Lung microvascular endothelial cell (primary cell): Measurements from ENCODE around the gene PRKN. TPM values are rescaled to one million over a fixed set of nuclear protein-coding genes. Genes with fewer than 3 reads are reported as not detected.
A peak's percentile ranks its signal among the peaks of the same experiment; 100 is the strongest.

Source experiments
- DNase-seq, 2 donors: peaks; one replicate each; pipeline versions ENCODE4 v3.0.0 to v3.0.0-alpha.2; 2010; ENCODE audit warnings: low read depth in 2 of 2
- total RNA-seq: library from RNA; depleted of rRNA; stranded (reverse); fragments of >200 nt; gene quantifications from 2 replicates; pipeline ENCODE4 v1.2.1, GENCODE V29; 2014

The PRKN gene
- total RNA-seq, 1 donor from 2014 or later = 0.40 TPM

DNA sequence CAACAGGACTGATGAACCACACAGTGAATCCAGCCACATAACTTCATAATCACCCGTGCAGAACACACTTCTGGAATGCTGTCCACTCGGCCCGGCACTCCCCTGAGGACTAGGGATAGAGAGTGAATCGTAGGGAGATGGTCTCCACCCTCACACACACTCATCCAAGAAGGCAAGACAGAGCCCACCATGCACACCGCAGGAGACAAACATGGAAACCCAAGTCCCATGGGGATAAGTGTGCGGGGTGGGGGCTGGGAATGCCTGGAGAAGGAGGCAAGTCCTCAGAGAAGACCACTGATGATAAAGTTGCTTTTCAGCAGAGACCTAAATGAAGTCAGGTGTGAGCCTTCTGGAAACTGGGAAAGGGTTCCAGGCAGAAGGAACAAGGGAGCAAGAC is 1054.5 kb downstream of the PRKN start:
- no peak for DNase-seq

DNA sequence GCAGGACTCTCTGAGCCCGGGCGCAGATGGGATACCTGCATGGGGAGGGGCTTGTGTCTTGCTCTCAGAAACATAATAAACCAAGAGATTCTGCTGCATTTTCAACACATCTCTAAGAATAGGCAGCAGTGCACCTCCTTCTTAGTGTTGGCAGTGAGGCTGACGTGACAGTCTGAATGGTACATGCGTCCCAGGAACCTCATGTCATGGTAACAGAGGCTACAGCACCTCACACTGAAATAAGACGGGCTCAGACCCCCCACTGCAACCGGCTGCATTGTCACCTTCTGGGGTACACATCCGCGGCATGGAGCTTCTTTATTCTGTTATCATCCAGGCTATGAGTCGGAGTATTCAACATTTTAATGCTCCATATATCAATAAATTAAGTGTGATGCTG is 1056.4 kb downstream of the PRKN start:
- DNase-seq = no peak

DNA sequence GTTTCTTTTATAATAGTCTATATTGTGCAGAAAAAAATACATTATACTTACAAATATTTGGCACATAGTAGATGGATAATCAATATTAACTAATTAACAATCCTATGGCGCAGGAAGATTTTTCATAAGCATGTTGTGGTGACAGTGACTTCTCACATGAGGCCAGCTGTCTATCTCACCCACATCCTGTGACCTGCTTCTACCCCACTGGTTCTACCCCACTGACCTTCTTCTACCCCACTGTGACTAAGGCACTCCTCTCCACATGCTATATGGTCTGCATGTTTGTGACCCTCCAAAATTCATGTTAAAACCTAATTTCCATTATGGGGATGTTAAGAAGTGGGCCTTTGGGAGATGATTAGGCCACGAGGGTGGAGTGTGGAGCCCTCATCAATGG is 1058.9 kb downstream of the PRKN start:
- DNase-seq = no peak

DNA sequence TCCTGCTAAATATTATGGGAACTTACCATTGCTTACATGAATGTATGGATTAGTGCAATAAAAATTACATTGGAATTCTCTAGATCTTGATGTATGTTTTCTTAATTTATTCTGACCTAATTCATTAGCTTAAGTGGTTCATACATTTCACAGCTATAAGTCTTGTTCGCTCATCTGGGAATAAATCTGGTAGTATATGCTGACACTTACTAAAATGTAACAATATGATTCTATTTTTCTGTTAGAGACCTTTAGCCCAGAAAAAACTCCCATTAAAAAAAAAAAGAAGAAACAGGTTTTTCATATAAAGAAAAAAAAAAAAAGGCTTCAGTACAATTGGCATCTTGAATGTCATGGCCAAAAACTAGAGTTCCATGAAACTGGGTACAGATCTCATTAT is 1059.6 kb downstream of the PRKN start:
- DNase-seq = no peak

DNA sequence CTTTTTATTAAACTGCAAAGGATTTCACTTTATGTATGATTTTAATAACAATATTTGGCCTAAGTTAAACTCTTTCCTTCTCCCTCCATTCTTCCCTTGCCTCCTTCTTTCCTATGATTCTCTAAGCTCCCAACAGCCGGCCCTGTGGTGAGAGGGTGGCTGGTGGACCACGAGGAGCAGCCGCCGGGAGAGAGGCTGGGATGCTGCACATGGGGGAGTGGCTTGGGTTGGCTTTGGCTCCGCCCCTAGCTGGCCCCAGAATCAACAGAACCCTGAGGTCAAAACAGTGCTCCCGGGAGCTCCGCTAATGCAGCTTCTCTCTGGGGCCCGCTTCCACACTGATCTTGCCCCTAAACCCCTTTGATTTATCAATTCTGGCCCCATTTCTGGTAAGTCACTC is 1063.9 kb downstream of the PRKN start:
- no peak for DNase-seq

DNA sequence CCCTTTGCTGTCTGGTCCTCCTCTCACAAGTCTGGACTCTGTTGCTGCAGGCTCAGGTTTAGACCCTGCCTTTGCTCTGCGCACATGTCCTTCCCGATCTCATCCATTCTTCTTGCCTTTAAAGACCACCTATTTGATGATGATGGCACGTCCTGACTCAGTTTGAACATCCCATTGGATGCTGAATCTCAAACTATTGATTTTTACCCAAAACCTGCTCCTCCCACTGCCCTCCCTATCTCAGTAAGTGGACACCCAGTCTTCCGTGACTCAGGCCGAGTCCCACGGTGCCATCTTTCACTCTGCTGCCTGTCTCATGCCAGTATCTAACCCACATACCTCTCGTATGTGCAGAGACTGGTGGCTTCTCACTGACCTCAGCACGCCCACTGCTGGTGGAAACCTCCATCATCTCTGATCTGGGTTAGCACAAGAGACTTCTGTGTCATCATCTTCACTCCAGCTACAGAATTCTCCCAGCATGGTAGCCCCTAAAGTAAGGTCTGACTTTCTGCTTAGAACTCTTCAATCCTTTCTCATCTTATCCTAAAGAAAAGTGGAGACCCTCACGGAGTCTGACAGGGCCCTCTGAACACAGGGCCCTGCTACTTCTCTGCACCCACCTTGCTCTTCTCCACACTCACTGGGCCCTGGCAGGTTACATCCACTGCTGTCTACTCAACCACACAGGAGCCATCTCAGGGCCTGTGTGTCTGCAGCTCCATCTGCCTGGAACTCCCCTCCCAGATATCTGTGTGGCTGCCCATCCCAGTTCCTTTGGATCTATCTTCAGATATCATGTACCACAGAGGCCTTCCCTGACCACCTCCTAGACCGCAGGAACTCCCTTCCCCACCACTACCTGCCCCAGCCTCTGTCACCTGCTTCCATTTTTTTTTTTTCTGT is 1066.6 kb downstream of the PRKN start:
- DNase-seq = no peak

DNA sequence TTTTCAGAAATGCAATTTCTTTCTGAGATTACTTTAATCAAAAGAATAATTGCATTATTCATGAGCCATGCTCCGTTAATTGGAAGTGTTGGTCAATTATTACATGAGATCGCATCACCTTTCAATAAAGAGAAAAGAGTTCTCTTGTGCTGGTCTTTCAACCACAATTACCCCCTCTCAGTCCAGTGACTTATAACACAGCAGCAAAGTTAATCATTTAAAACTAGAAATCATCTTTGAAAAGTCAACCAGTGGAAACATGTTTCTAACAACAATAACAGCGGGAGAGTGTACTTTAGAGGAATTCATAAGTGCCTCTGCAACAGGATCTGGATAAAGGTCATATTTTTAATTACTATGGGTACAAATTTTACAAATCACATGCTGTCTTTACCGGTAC is 1069.4 kb downstream of the PRKN start:
- DNase-seq = no peak

DNA sequence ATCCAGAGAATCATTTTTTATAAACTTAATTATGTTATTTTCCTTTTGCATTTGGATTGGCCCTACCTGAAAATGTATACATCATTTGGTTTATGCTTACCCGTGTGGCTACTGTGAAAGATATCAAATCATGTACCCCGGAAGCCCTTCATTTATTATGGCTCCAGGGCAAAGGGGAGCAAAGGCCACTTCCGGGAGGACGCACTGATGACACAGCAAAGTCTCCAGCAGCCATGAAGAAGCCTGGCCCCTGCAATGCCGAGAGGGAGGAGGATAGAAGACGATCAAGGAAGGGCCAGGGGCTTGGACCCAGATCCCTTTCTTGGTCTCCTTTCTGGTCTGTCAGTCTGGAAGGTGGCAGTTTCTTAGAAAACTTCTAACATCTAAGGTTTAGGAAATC is 1073.4 kb downstream of the PRKN start:
- DNase-seq = no peak

DNA sequence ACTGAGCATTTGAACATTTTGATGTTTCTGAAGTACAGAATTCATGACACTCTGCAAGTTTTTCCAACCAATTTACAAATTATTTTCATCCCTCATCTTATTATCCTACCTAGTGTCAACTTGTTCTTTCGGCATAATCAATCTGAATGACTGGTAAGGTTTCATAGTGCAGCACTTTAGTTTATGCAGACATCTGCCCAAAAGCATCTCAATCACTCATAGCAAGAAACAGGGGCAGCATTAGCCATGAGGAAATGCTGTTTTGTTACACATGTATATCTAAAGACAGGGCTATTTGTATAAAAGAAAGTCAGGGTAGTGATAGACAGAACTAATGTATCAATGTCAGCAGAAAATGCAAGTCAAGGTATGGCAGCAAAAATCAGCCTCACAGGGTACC is 1075.6 kb downstream of the PRKN start:
- no peak for DNase-seq

DNA sequence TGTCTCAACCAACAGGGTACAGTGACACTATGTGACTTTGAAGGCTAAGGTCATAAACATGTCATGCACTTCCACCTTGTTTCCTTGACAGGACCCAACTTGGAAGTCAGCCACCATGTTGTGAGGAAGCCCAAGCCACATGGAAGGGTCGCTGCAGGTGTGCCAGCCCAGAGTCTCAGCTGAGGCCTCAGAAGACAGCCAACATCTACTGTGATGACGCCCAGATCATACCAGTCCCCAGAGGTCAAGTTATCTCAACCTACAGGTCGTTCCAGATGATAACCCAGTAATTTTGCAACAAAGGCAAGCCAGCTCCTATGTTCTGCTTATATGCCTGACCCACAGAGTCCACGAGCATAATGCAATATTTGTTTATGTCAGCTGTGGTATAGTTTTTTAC is 1077.7 kb downstream of the PRKN start:
- no peak for DNase-seq

DNA sequence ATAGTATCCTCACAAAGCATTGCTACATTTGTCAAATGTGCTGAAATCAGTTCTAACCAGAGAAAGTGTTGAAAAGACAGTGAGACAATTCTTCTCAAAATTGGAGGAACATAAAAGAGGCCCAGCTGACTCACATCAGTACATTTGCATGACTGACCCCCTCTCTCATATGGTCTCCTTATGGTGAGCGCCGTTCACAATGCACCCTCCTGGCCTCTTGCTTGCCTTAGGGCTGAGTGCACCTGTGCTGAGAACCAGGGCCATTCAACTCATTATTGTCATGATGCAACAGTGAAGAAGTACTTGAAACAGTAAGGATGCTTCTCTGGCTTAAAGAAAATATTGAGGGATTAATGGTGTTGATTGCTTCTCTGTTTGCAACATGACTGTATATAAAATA is 1078.5 kb downstream of the PRKN start:
- no peak for DNase-seq

DNA sequence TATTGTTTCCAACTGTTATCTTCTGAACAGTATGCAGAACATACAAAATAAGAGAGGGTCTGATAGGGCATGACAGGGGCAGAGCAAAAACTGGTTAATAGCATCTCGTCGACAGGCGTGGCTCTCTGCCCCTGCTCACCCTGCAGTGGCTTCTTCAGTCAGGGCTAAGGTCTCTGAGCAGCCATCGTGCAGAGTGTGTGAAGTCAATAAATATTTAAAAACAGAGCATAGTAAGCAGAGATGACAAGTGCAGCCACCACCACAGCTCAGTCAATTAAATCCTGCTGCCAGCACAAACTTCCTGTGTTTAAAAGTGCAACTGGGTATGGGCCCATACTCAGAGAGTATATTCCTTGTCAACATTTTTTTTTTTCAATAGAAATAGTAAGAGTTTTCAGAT is 1080.3 kb downstream of the PRKN start:
- no peak for DNase-seq

DNA sequence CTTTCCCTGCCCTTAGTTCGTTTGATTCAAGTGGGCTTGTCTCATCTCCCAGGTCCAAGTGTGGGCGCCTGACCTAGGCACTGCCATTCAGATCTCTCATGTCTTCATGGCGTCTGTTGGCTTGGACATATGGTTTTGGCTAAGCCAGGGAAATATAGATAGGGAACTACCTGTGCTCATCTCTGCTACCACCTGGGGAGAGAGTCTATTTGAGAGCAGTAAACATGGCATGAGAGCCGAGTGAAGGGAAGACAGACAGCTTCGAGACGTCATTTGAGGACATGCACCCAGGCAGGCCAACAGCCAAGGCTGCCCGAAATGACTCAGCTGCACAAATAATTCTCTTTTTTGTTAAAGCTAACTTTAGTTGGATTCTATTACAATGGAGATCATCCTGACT is 1083.0 kb downstream of the PRKN start:
- no peak for DNase-seq

DNA sequence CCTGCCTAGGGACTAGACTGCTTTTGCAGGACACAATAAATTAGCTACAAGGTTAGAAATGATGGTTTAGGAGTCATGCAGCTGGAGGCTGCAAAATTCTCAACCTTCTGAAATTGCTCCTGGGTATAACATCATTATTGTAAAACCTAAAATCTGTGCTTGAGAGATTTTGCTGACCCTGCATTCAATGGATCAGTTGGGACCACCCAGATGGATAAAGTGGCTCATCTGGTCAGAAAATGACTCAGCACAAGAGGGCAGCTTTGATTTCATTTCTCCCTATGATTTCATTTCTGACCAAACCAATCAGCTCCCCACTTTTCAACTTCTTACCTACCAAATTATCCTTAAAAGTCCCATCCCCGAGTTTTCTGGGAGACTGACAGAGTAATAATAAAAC is 1086.4 kb downstream of the PRKN start:
- no peak for DNase-seq

DNA sequence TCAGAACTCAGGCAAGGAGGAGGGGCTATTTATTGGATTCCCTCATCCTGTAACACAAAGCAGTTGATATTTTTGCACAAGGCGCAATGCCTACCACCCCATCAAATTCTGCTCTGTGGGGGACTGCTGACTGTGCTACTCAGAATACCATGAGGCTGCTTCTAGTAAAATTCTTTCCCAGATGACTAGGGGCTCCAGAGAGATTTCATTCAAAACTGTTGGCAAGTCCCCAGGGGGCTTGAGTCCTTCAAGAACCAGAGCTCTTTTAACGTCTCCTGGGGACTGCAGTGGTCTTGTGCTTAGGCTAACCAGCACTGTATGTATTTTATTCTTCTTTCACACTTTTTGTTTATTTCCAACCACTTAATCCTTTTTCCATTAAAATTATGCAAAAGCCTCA is 1087.8 kb downstream of the PRKN start:
- no peak for DNase-seq

DNA sequence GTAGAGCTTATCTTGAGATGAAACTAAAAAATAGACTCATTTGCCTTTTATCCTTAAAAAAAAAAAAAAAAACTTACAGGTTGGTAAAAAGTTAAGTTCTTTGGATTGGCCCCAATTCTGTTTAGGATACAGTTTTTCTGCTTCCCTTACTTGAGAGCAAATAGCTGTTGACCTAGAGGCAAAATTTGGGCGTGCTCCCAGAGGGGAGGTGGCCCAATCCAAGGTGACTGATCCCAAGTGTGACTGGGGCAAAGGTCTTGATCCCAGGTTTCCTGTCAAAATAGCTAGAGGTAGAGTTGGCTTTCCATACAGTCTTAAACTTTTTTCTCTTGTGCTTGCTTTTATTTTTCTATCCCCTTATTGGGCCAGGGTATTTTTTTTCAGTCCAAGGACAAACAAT is 1089.9 kb downstream of the PRKN start:
- DNase-seq = no peak

DNA sequence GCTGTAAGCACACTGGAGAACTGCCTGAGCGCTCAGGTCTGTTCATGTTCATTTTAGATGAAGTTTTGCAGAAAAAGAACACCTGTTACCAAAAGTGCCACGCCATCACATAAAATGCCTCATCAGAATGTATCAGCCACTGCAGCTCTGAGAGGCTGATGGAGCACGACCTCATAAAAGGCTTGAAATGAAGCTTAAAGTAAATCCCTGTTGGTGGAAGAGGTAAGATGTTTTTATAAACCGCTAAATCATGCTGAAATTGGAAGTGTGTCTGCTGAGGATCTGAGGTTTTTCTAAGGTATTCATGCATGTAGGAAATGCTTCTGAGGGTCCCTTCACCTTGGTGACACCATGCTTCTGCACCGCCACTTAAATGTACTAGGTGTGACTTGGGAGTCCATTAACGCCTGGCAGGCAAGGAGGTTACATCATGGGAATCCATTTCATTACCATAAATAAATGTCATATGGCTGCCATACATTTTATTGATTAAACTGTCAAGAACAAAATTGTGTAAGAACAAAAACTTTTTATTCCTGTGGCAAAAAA is 1090.6 kb downstream of the PRKN start:
- no peak for DNase-seq

DNA sequence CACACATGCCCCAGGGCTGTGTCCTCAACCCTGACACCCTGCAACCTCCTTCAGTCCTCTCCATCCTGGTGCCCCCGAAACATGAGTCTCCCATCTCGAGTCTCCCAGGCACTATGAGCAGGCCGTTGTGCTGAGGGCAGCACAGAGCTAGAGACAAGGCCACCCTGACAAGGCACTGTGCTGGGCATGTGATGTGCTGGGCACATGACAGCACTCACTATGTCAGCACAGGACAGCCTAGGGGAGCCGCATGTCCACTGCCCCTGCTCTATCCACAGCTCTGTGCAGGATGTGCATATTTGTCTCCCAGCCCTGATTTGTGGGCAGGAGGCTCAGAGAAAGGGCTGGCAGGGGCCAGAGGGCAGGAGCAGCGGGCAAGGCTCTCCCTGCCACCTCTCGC is 1091.6 kb downstream of the PRKN start:
- DNase-seq = no peak

DNA sequence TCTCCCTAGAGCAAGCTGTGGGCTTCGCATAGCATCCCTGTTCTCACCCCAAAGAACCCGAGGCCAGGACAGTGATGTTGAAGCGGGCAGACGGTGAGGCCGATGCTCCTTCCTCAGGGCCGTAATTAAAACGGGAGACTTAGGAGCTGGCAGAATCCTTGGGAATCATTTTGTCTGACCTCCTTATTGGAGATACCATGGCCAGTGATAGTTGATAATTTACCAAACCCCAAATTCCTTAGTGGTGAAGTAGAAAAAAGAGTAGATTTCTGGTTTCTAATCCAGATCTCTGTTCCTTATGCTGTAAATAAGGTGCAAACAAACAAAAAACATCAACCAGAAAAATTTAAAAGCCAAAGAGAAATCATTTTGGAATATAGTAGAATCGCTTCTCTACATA is 1092.7 kb downstream of the PRKN start:
- no peak for DNase-seq

DNA sequence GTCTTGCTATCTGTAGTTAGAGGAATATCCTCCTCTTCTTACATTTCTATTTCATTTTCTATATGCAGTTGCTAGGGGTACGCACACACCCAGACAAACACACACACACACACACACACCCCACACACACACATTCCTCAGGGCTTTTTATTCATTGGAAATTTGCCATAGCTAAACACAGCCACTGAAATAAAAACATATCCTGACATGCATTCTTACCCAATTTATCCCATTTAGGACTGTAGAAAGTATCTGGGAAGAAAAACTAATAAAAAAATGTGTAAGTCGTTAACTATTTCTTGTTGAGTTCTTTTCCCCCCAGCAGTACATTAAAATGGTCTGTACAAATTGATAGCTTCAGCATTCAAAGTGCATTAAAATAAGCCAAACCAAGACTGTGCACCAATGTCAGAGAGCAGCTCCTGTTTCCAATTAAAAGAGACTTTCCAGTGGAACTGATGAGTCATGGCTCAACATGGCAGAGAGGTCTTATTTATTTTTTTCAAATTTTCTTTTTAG is 1095.8 kb downstream of the PRKN start:
- DNase-seq = peak in 1 of 2 donors; percentile 29

DNA sequence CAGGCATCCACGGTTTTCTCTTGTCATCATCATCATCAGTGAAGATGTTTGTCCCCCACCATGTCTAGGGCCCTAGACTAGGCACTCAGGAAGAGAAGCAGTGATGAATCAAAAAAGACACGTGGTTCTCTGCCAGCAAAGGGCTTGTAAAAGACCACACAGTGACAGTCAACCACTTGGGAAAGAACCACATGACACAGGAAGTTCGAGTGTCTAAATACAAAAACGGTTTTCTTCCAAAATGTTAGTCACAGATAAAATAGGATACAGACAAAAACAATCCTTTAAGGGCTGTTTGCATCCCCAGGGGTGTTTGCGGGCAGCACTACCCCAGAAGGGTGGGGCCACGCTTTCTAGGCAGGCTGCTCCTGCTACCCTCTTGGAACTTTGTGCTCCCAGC is 1096.9 kb downstream of the PRKN start:
- DNase-seq = no peak

DNA sequence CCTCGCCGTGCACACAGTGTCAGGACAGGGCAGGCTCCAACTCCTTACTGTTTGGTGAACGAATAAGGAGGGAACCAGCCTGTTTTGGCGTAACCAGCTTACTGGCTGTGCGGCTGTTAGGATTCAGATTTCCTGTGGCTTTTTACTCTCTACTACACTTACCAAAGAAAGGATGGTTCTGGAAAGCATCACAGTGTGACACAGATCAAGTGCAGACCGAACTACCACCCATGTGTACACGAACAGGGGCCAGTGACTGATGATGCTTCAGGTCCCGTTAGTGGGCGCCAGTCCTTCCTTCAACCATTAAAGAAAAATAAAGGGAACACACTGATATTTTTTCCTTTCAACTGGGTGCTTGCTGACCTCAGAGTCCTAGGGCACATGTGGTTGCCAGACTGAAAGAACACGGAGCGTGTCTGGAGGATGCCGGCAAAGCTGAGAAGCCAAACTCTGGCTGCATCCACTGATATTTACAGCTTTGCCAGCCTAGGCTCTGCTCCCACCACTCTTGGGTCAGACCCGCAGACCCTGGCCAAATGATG is 1101.4 kb downstream of the PRKN start:
- no peak for DNase-seq

DNA sequence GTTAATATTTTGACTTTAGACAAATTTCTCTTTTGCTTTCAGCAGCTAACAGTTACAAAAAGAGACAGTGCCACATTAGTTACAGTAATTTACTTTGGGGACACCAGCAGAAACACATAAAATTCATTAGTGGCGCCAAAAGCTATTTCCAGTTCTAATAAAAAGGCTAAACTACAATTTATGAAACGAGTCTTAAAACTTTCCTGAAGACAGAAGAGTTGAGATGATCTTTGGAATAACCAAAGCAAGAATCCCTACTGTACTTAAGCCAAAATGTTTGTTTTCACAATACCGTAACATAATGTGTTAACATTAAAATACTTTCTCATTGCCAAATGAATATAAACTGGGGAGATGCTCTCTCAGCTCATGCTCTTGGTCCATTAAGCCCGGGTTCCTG is 1103.5 kb downstream of the PRKN start:
- DNase-seq = no peak
